ENCODE data around the gene KRT3.

Gene KRT3

DNA sequence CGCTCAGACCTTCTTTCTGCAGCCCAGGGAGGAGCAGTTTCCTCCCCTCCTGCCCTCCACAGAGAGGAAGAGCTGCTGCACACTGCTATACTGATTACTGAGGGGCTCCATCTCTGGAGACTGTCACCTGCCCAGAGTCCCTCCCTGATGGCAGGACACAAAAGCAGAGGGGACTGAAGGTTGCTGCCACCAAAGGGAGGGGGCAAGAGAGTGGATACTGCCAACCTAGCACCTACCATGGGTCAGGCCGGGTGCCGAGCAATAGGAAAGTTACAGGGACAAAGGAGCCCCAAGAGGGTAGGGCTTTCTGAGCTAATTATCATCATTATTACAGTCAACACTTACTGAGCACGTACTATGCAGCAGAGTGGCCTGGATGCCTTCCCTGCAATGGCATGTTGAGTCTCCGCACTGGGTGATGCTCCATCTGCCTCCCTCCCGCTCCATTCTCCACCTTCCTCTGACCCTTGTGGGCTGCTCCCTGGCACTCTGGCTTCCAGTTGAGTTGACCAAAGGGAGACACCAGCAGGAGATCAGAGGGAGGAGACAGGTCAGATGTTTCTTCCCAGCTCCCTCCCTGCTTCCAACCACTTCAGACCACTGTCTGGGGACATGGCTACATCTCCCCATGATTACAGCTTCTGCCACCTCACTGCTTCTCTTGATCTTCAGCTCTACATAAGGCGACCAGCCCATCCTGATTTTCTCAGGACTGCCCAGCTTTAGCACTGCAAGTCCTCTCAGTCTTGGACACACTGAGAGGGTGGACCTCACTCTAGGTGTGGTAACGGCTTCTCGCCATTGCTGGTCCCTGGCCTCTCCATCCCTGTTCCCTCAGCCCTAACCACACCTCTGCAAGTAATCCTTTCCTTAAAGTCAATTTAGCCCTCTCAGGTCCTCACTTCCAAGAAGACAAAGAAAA, 40.8 kb upstream of the KRT3 start:
- Histone ChIP-seq H3K9me3 (ENCODE audit: control extremely low read depth in 1 of 5, control insufficient read depth in 4 of 5, insufficient read depth in 2 of 5, low read depth in 1 of 5, low read length in 4 of 5) (no peaks in the 10 kb centered on the region), H3K4me1 (ENCODE audit: control extremely low read depth in 1 of 4, control insufficient read depth in 4 of 4, insufficient read depth in 4 of 4, low read length in 3 of 4) (peaks cover 0 to 12% (median 3%) of the 10 kb centered on the region in 4 experiments), H3K27ac (ENCODE audit: insufficient read depth in 1 of 2, low read depth in 1 of 2, low read length in 2 of 2, poor library complexity in 1 of 2, severe bottlenecking in 2 of 2) (no peak overlapping the region), H3K4me3 (ENCODE audit: control insufficient read depth in 1 of 7, extremely low read depth in 1 of 7, insufficient read depth in 4 of 7, low read depth in 2 of 7, low read length in 6 of 7) (no peak overlapping the region), H3K36me3 (ENCODE audit: control insufficient read depth in 4 of 4, insufficient read depth in 4 of 4, low read length in 3 of 4) (no peaks in the 10 kb centered on the region), H3K27me3 (replicated peaks in 2 of 5; ENCODE audit: control insufficient read depth in 4 of 5, insufficient read depth in 5 of 5, low read length in 4 of 5) (peaks cover 0 to 2% (median 0%) of the 10 kb centered on the region in 5 experiments)
- WGBS (ENCODE audit: insufficient coverage) = 95% methylated on average over 8 of the region's 9 CpGs
- no peak for DNase-seq
- POLR2A ChIA-PET = no interaction called here
- CTCF ChIA-PET = no interaction called here

DNA sequence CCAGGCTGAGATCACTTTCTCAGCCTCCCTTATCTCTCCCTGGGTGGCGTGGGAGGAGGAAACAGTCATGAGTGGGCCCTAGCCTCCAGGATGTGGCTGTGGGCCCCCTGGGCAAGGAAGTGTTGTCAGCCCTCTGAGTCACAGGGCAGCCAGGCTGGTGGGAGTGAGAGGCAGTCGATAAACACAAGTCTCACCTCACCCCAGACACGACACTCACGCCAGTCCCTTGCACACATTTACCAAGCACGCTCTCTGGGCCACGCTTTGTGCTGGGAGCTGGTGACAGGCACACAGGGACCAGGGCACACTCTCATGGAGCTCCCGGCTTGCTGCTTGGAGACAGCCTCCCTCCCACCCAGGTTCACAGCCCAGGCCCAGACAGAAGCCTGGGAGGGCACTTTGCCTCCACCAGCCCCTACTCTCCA, 40.1 kb upstream of the KRT3 start:
- Histone ChIP-seq H3K27ac (ENCODE audit: insufficient read depth in 1 of 2, low read depth in 1 of 2, low read length in 2 of 2, poor library complexity in 1 of 2, severe bottlenecking in 2 of 2) (no peak overlapping the region), H3K27me3 (replicated peaks in 2 of 5; ENCODE audit: control insufficient read depth in 4 of 5, insufficient read depth in 5 of 5, low read length in 4 of 5) (peaks cover 0 to 2% (median 0%) of the 10 kb centered on the region in 5 experiments), H3K4me3 (ENCODE audit: control insufficient read depth in 1 of 7, extremely low read depth in 1 of 7, insufficient read depth in 4 of 7, low read depth in 2 of 7, low read length in 6 of 7) (no peak overlapping the region), H3K9me3 (ENCODE audit: control extremely low read depth in 1 of 5, control insufficient read depth in 4 of 5, insufficient read depth in 2 of 5, low read depth in 1 of 5, low read length in 4 of 5) (no peaks in the 10 kb centered on the region), H3K4me1 (ENCODE audit: control extremely low read depth in 1 of 4, control insufficient read depth in 4 of 4, insufficient read depth in 4 of 4, low read length in 3 of 4) (peaks cover 0 to 12% (median 3%) of the 10 kb centered on the region in 4 experiments), H3K36me3 (ENCODE audit: control insufficient read depth in 4 of 4, insufficient read depth in 4 of 4, low read length in 3 of 4) (no peaks in the 10 kb centered on the region)
- DNase-seq = peak; percentile 14 to 44 (median 28)
- 96% methylated on average over 4 of the region's 7 CpGs for WGBS (ENCODE audit: insufficient coverage)
- POLR2A ChIA-PET = no interaction called here
- CTCF ChIA-PET = no interaction called here

DNA sequence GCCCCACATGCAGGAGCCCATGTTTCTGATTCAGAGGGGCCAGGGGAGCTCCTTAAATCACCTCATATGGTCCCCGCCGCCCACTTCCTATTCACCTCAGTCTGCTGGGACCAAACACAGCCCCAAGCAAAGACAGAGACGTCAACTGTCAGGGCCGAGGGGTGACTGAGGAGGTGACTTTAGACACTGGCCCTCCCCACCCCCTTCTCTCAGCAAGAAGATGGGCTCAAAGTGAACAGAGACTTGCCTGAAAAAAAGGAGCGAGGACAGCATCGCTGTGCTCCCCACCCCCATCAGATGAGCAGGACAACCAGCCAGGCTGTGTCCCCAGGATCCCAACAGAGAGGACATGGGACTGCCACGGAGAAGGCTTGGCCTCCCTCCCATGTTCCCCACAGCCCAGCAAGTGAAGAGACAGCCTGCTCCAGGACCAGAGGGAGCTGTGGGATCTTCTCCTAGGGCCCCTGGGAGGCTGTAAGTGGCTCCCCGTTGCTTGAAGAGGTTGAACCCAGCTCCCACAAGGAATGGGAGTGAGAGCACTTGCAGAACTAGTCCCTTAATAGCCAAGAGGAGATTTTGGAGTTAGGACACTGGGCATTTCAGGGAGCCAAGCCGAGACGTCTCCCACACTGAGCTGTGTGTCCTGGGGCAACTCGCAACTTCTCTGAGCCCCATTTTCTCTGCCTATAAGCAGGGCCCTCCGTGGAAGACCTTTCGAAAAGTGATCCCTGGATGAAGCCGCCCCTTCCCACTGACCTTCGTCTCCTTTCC, 39.5 kb upstream of the KRT3 start:
- 94% methylated on average over 12 of the region's 15 CpGs for WGBS (ENCODE audit: insufficient coverage)
- Histone ChIP-seq H3K27me3 (replicated peaks in 2 of 5; ENCODE audit: control insufficient read depth in 4 of 5, insufficient read depth in 5 of 5, low read length in 4 of 5) (peaks cover 0 to 3% (median 0%) of the 10 kb centered on the region in 5 experiments), H3K9me3 (ENCODE audit: control extremely low read depth in 1 of 5, control insufficient read depth in 4 of 5, insufficient read depth in 2 of 5, low read depth in 1 of 5, low read length in 4 of 5) (no peaks in the 10 kb centered on the region), H3K36me3 (ENCODE audit: control insufficient read depth in 4 of 4, insufficient read depth in 4 of 4, low read length in 3 of 4) (no peaks in the 10 kb centered on the region), H3K27ac (ENCODE audit: insufficient read depth in 1 of 2, low read depth in 1 of 2, low read length in 2 of 2, poor library complexity in 1 of 2, severe bottlenecking in 2 of 2) (no peak overlapping the region), H3K4me3 (ENCODE audit: control insufficient read depth in 1 of 7, extremely low read depth in 1 of 7, insufficient read depth in 4 of 7, low read depth in 2 of 7, low read length in 6 of 7) (no peak overlapping the region), H3K4me1 (ENCODE audit: control extremely low read depth in 1 of 4, control insufficient read depth in 4 of 4, insufficient read depth in 4 of 4, low read length in 3 of 4) (peaks cover 0 to 12% (median 3%) of the 10 kb centered on the region in 4 experiments)
- POLR2A ChIA-PET = no interaction called here
- no peak for DNase-seq
- CTCF ChIA-PET = no interaction called here

DNA sequence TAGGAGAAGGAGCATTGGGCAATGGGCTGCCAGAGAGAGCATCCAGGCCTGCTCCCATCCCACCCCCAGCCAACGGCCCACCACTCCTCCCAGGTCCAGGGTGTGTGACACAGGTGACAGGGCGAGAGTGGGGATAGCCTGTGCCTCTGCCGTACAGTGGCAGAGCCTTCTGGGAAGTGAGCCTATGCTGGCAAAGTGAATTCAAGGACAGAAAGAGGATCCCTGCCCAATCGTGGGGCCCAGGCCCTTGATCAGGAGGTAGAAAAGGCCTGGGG, 38.7 kb upstream of the KRT3 start:
- H3K27me3 ChIP-seq (replicated peaks in 2 of 5; ENCODE audit: control insufficient read depth in 4 of 5, insufficient read depth in 5 of 5, low read length in 4 of 5) = peaks cover 0 to 4% (median 0%) of the 10 kb centered on the region in 5 experiments
- DNase-seq = no peak
- WGBS (ENCODE audit: insufficient coverage) = 85% methylated on average over 3 of the region's 4 CpGs

DNA sequence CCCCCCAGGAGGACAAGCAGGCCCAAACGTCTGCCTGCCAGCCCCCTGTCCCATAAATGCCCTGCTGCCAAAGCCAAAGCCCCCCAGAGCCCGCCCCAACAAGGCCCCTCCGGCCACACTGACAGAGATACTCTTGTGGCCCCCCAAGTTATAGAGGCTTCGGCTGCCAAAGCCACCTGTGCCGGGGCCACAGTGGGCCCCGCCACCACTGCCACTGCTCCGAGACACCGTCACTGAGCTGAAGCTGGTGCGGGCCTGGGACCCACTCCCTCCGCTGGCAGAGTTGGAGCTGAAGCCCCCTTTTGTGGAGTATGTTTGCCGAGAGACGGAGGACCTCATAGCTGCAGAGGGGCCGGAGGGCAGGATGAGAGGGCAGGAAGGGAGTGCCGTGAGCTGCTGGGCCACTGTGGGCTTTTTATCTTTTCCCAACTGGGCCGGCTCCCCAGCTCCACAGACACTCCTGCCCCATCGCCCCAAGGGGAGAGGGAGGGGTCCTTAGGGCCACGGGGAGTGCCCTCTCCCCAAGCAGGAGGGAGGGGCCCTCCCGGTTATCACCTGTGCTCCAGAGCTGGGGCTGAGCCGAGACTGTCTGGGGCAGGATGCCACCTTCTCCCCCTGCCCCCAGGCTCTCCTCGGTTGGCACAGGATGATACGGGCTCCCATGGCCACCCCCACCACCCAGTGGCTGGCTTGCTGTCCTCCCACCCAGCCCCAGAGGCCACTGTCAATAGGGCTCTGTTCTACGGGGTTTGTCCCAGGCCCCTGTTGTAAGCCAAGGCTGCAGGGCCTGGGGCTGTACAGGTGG, 38.2 kb upstream of the KRT3 start, which contains the start of gene KRT79:
Gene KRT79 (minus strand): TSS at position 390 of the 805 bp plus-strand sequence. CDS start 51 bp downstream, at position 339.
- H3K27ac ChIP-seq (ENCODE audit: insufficient read depth in 1 of 2, low read depth in 1 of 2, low read length in 2 of 2, poor library complexity in 1 of 2, severe bottlenecking in 2 of 2) = no peak within 1 kb of the TSS
- CTCF ChIA-PET = no interaction called here

More for the DNA sequence above, 38.7 kb upstream of the KRT3 start:
- Histone ChIP-seq H3K36me3 (ENCODE audit: control insufficient read depth in 4 of 4, insufficient read depth in 4 of 4, low read length in 3 of 4) (no peaks in the 10 kb centered on the region), H3K4me3 (ENCODE audit: control insufficient read depth in 1 of 7, extremely low read depth in 1 of 7, insufficient read depth in 4 of 7, low read depth in 2 of 7, low read length in 6 of 7) (no peak overlapping the region), H3K4me1 (ENCODE audit: control extremely low read depth in 1 of 4, control insufficient read depth in 4 of 4, insufficient read depth in 4 of 4, low read length in 3 of 4) (peaks cover 0 to 12% (median 3%) of the 10 kb centered on the region in 4 experiments), H3K27ac (ENCODE audit: insufficient read depth in 1 of 2, low read depth in 1 of 2, low read length in 2 of 2, poor library complexity in 1 of 2, severe bottlenecking in 2 of 2) (no peak overlapping the region), H3K9me3 (ENCODE audit: control extremely low read depth in 1 of 5, control insufficient read depth in 4 of 5, insufficient read depth in 2 of 5, low read depth in 1 of 5, low read length in 4 of 5) (no peaks in the 10 kb centered on the region)
- ChIA-PET CTCF (no interaction called here), POLR2A (no interaction called here)

DNA sequence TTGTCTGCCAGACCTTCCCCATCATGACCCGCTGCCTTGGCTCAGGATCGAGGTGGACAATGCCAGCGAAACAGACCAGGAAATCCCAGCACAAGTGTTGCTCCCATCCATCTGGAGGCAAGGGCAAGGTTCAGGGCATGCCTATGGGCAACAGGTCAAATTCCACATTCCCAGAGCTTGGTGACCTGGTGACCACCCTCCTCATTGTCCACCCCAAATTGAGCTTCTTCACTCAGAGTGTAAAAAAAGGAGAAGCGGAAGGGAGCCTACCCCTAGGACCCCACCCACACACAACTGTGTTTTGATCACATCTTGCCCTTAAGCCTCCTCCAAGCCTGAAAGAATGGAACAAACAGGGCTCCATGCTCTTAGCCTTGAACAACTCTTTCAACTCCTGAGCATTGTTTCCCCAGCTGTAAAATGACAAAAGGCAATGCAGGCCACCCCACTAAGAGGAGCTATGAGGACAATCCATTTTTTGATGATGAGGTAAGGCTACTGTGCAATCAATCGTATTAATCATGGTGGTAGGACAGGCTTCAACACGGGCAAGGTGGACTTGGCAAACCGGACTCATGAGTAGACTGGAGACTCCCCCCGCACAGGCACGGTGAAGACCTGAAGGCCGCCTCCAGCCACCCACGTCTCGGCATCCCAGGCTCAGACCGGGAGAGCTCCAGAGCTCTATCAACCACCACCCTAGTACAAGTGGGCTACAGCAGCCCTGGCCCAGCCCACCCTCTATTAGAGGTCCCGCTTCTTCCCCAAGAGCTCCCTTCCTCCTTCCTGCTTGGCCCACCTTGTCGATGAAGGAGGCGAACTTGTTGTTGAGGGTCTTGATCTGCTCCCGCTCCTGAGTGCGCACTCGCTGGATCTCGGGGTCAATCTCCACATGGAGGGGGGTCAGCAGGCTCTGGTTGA, 37.3 kb upstream of the KRT3 start:
- H3K27me3 ChIP-seq (replicated peaks in 2 of 5; ENCODE audit: control insufficient read depth in 4 of 5, insufficient read depth in 5 of 5, low read length in 4 of 5) = peaks cover 0 to 4% (median 0%) of the 10 kb centered on the region in 5 experiments
- CTCF ChIA-PET = interaction anchor here (0.6 kb wide), 1 partner anchor 417 kb away, joined by 3 read pairs; no protein-coding TSS in a partner anchor
- no peak overlapping the region for H3K27ac ChIP-seq (ENCODE audit: insufficient read depth in 1 of 2, low read depth in 1 of 2, low read length in 2 of 2, poor library complexity in 1 of 2, severe bottlenecking in 2 of 2)
- WGBS (ENCODE audit: insufficient coverage) = 96% methylated on average over 13 of the region's 20 CpGs
- H3K36me3 ChIP-seq (ENCODE audit: control insufficient read depth in 4 of 4, insufficient read depth in 4 of 4, low read length in 3 of 4) = no peaks in the 10 kb centered on the region
- no peak for DNase-seq
- no peak overlapping the region for H3K4me3 ChIP-seq (ENCODE audit: control insufficient read depth in 1 of 7, extremely low read depth in 1 of 7, insufficient read depth in 4 of 7, low read depth in 2 of 7, low read length in 6 of 7)
- peaks cover 0 to 12% (median 3%) of the 10 kb centered on the region in 4 experiments for H3K4me1 ChIP-seq (ENCODE audit: control extremely low read depth in 1 of 4, control insufficient read depth in 4 of 4, insufficient read depth in 4 of 4, low read length in 3 of 4)
- H3K9me3 ChIP-seq (ENCODE audit: control extremely low read depth in 1 of 5, control insufficient read depth in 4 of 5, insufficient read depth in 2 of 5, low read depth in 1 of 5, low read length in 4 of 5) = no peaks in the 10 kb centered on the region
- POLR2A ChIA-PET = no interaction called here

More for the DNA sequence above, 38.2 kb upstream of the KRT3 start, which contains the start of gene KRT79:
- Histone ChIP-seq H3K27me3 (replicated peaks in 2 of 5; ENCODE audit: control insufficient read depth in 4 of 5, insufficient read depth in 5 of 5, low read length in 4 of 5) (peaks cover 0 to 4% (median 0%) of the 10 kb centered on the region in 5 experiments), H3K4me1 (ENCODE audit: control extremely low read depth in 1 of 4, control insufficient read depth in 4 of 4, insufficient read depth in 4 of 4, low read length in 3 of 4) (peaks cover 0 to 12% (median 3%) of the 10 kb centered on the region in 4 experiments), H3K9me3 (ENCODE audit: control extremely low read depth in 1 of 5, control insufficient read depth in 4 of 5, insufficient read depth in 2 of 5, low read depth in 1 of 5, low read length in 4 of 5) (no peaks in the 10 kb centered on the region), H3K4me3 (ENCODE audit: control insufficient read depth in 1 of 7, extremely low read depth in 1 of 7, insufficient read depth in 4 of 7, low read depth in 2 of 7, low read length in 6 of 7) (no peak within 1 kb of the TSS), H3K36me3 (ENCODE audit: control insufficient read depth in 4 of 4, insufficient read depth in 4 of 4, low read length in 3 of 4) (no peaks in the 10 kb centered on the region)
- DNase-seq = no peak
- WGBS (ENCODE audit: insufficient coverage) = 96% methylated on average over 17 of the region's 22 CpGs
- POLR2A ChIA-PET = no interaction called here

All from common myeloid progenitor, CD34-positive (primary cell).